DND-41 (cell line): Measurements from ENCODE around the gene TMOD3.
A peak's percentile ranks its signal among the peaks of the same experiment; 100 is the strongest.

Experiments
- ATAC-seq: fragments of 200-7000 bp; cut with Tn5 transposase; 3 replicates; pipeline ENCODE4 v1.9.1; 2021; ENCODE audit warnings: low read depth; ENCODE audit not compliant: insufficient read depth
- DNase-seq: peaks from one replicate; pipeline ENCODE4 v3.0.0-alpha.2; 2020
- H2AFZ ChIP-seq: 2 replicates; pipeline ENCODE4 v1.6.0; 2012; ENCODE audit warnings: low read depth, low read length
- H3K27ac ChIP-seq: 2 replicates; pipeline ENCODE4 v1.5.1; 2012; ENCODE audit warnings: low read length, inconsistent platforms
- H3K27me3 ChIP-seq: fragments of 200-600 bp; sonication (generic); 2 replicates; pipeline ENCODE4 v1.6.0; 2012; ENCODE audit warnings: low read length, mild to moderate bottlenecking, inconsistent platforms; ENCODE audit not compliant: insufficient read depth, poor library complexity
- H3K36me3 ChIP-seq: 2 replicates; pipeline ENCODE4 v1.5.1; 2012; ENCODE audit warnings: low read length, inconsistent platforms; ENCODE audit not compliant: insufficient read depth
- H3K4me1 ChIP-seq: 2 replicates; pipeline ENCODE4 v1.5.1; 2012; ENCODE audit warnings: mild to moderate bottlenecking, low read length; ENCODE audit not compliant: insufficient read depth
- H3K4me2 ChIP-seq: 2 replicates; pipeline ENCODE4 v1.6.0; 2012; ENCODE audit warnings: mild to moderate bottlenecking, moderate library complexity, low read length, inconsistent platforms; ENCODE audit not compliant: insufficient read depth
- H3K4me3 ChIP-seq, 2 experiments: fragments of 200-600 bp in 1 of 2; shearing (Covaris generic) in 1 of 2; 2 replicates each; pipeline ENCODE4 v1.5.1; 2012 to 2016; ENCODE audit warnings: inconsistent platforms in 2 of 2, low read length in 2 of 2, mild to moderate bottlenecking in 2 of 2, low read depth in 1 of 2, moderate library complexity in 1 of 2
- H3K79me2 ChIP-seq: 2 replicates; pipeline ENCODE4 v1.6.0; 2012; ENCODE audit warnings: low read length, inconsistent platforms; ENCODE audit not compliant: insufficient read depth
- H3K9ac ChIP-seq: 2 replicates; pipeline ENCODE4 v1.6.0; 2012; ENCODE audit warnings: low read depth, mild to moderate bottlenecking, inconsistent platforms, low read length, moderate library complexity
- H3K9me3 ChIP-seq: 2 replicates; pipeline ENCODE4 v1.5.1; 2012; ENCODE audit warnings: low read length, moderate library complexity, mild to moderate bottlenecking, inconsistent platforms; ENCODE audit not compliant: insufficient read depth, severe bottlenecking
- H4K20me1 ChIP-seq: 2 replicates; pipeline ENCODE4 v1.6.0; 2012; ENCODE audit warnings: low read length; ENCODE audit not compliant: insufficient read depth
- EZH2 ChIP-seq: IDR thresholded peaks from 3 replicates; pipeline ENCODE4 v1.6.1; 2012; ENCODE audit warnings: borderline replicate concordance, low read depth, mild to moderate bottlenecking, moderate library complexity, low read length, inconsistent platforms; ENCODE audit not compliant: severe bottlenecking
- TF ChIP-seq, protein P1 (sequence below): IDR thresholded peaks from 2 replicates; pipeline ENCODE4 v1.5.1; 2012; ENCODE audit warnings: borderline replicate concordance, low read length, moderate library complexity, mild to moderate bottlenecking; ENCODE audit not compliant: poor library complexity, severe bottlenecking; ENCODE audit errors: extremely low read depth

TMOD3 gene

DNA sequence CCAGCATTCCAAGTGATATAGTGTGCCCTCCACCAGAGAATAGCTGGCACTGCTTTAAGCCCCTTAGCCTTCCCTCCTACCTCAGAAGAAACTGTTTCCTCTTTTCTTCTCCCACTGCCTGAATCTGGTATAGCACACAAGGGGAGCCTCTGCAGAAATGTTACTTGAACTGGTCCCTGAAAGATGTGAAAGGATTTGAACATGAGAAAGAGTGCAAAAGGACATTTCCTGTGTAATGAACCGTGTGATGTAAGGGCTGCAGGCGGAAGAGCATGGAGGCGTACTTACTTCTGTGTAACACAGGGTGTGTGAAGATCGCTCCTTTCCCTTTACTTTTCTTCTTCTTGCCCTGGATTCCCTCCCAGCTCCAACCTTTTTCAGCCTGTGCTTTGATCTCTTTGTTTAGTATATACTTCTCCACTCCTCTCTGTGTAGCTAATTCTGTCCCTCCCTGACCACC is 8.4 kb downstream of the TMOD3 start:
- peaks cover 72% of the 10 kb centered on the region for H4K20me1 ChIP-seq
- H3K79me2 ChIP-seq: peaks cover 98% of the 10 kb centered on the region
- peak; percentile 24; the same call in 1 of the 3 replicates for ATAC-seq
- no peaks in the 10 kb centered on the region for H3K9me3 ChIP-seq
- no peaks in the 10 kb centered on the region for H3K36me3 ChIP-seq
- H3K27ac ChIP-seq: no peak overlapping the region
- DNase-seq: no peak
- no peak overlapping the region for H2AFZ ChIP-seq
- H3K4me3 ChIP-seq: no peak overlapping the region
- H3K9ac ChIP-seq: no peak overlapping the region
- H3K4me2 ChIP-seq: no peak overlapping the region
- H3K27me3 ChIP-seq: no peaks in the 10 kb centered on the region
- no peak for TF ChIP-seq EZH2
- TF ChIP-seq, protein P1, sequence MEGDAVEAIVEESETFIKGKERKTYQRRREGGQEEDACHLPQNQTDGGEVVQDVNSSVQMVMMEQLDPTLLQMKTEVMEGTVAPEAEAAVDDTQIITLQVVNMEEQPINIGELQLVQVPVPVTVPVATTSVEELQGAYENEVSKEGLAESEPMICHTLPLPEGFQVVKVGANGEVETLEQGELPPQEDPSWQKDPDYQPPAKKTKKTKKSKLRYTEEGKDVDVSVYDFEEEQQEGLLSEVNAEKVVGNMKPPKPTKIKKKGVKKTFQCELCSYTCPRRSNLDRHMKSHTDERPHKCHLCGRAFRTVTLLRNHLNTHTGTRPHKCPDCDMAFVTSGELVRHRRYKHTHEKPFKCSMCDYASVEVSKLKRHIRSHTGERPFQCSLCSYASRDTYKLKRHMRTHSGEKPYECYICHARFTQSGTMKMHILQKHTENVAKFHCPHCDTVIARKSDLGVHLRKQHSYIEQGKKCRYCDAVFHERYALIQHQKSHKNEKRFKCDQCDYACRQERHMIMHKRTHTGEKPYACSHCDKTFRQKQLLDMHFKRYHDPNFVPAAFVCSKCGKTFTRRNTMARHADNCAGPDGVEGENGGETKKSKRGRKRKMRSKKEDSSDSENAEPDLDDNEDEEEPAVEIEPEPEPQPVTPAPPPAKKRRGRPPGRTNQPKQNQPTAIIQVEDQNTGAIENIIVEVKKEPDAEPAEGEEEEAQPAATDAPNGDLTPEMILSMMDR: no peak
- peaks cover 14% of the 10 kb centered on the region for H3K4me1 ChIP-seq

DNA sequence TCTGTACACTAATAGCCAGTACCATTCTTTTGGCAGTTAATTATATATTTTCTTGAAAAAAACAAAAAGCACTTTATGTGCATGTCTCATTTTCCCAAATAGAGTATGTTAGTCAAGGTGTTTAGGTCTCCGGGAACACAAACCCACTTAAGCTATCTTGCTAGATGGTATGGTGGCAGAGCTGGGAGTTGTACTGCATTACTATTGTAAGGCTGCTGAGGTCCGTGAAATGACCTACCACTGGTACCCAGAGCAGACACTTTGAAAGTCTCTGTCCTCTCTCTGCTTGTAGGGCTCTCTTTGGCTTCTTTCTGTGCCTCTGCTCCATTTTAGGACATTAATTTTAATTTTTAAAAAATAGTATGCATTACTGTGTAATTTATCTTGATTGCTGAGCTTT is 8.8 kb downstream of the TMOD3 start:
- no peak overlapping the region for H3K4me3 ChIP-seq

DNA sequence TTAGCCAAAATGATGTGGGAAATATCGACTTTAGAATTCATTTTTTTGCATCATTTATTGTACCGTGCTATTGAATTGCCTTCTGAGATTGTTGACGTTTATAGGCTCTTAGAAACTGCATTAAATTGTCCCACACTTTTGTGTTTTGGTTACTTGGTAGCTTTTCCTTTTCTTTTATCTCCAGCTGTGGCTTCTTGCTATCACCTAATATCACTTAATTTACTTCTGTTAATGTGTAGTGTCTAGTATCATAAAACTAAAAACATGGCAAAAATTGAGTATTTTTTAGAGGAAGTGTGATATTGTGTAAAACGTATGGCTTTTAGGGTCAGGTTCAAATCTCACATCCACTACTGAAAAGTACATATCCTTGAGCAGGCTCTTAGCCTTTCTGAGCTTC is 11.2 kb downstream of the TMOD3 start:
- no peaks in the 10 kb centered on the region for H3K27me3 ChIP-seq
- no peak overlapping the region for H3K9ac ChIP-seq
- peaks cover 19% of the 10 kb centered on the region for H3K4me1 ChIP-seq
- H4K20me1 ChIP-seq: peaks cover 72% of the 10 kb centered on the region
- H3K27ac ChIP-seq: no peak overlapping the region
- TF ChIP-seq, protein P1: no peak
- no peak for TF ChIP-seq EZH2
- no peaks in the 10 kb centered on the region for H3K36me3 ChIP-seq
- no peak overlapping the region for H2AFZ ChIP-seq
- no peak overlapping the region for H3K4me2 ChIP-seq
- ATAC-seq (no peak), DNase-seq (no peak)
- no peak overlapping the region for H3K4me3 ChIP-seq
- H3K9me3 ChIP-seq: no peaks in the 10 kb centered on the region
- H3K79me2 ChIP-seq: peaks cover 98% of the 10 kb centered on the region

More for the DNA sequence above, 8.8 kb downstream of the TMOD3 start:
- Histone ChIP-seq H3K27ac (no peak overlapping the region), H3K27me3 (no peaks in the 10 kb centered on the region), H4K20me1 (peaks cover 75% of the 10 kb centered on the region), H3K4me1 (peaks cover 12% of the 10 kb centered on the region), H3K9me3 (no peaks in the 10 kb centered on the region), H3K79me2 (peaks cover 98% of the 10 kb centered on the region), H3K36me3 (no peaks in the 10 kb centered on the region), H2AFZ (no peak overlapping the region), H3K4me2 (no peak overlapping the region), H3K9ac (no peak overlapping the region)
- TF ChIP-seq, protein P1: no peak
- no peak for TF ChIP-seq EZH2
- ATAC-seq (no peak), DNase-seq (no peak)
